Measurements from ENCODE around the gene NEURL3.

GRCh38 chr2:96485751-96486651, 19.2 kb downstream of the NEURL3 start:
- TF ChIP-seq POLR2A (IDR thresholded peaks at IDR 0.05) (peak; percentile 23 to 38), POLR2AphosphoS5 (IDR thresholded peaks at IDR 0.05) (peak; percentile 53), EP300 (IDR thresholded peaks at IDR 0.05) (no peak)
- TF ChIP-seq, protein P1, sequence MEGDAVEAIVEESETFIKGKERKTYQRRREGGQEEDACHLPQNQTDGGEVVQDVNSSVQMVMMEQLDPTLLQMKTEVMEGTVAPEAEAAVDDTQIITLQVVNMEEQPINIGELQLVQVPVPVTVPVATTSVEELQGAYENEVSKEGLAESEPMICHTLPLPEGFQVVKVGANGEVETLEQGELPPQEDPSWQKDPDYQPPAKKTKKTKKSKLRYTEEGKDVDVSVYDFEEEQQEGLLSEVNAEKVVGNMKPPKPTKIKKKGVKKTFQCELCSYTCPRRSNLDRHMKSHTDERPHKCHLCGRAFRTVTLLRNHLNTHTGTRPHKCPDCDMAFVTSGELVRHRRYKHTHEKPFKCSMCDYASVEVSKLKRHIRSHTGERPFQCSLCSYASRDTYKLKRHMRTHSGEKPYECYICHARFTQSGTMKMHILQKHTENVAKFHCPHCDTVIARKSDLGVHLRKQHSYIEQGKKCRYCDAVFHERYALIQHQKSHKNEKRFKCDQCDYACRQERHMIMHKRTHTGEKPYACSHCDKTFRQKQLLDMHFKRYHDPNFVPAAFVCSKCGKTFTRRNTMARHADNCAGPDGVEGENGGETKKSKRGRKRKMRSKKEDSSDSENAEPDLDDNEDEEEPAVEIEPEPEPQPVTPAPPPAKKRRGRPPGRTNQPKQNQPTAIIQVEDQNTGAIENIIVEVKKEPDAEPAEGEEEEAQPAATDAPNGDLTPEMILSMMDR (IDR thresholded peaks at IDR 0.05) = no peak

Data from gastroesophageal sphincter (tissue), 3 donors.